ENCODE measurements around the gene CDC42SE1.

GRCh38 chr1:151050051-151050688, 9.3 kb downstream of the CDC42SE1 start:
- TF ChIP-seq CTCF (IDR thresholded peaks at IDR 0.05; ENCODE audit: low read depth, low read length, poor library complexity, severe bottlenecking) (no peak), EZH2phosphoT487 (IDR thresholded peaks at IDR 0.05; ENCODE audit: borderline replicate concordance, low read length) (no peak)

All from DOHH2 (cell line).